ENCODE measurements around the gene SPAG17. TPM values are rescaled to one million over a fixed set of nuclear protein-coding genes. Genes with fewer than 3 reads are reported as not detected.
A peak's percentile ranks its signal among the peaks of the same experiment; 100 is the strongest.

The SPAG17 gene
- total RNA-seq (2014; rRNA removed; shearing (Covaris generic); ENCODE audit: low replicate concordance), result not detected in 2 replicates

- H3K36me3 ChIP-seq (ENCODE audit: insufficient read depth, low read length), result no peaks in the 10 kb centered on the region
- H4K20me1 ChIP-seq (ENCODE audit: insufficient read depth, low read depth, low read length), result no peaks in the 10 kb centered on the region
- no peaks in the 10 kb centered on the region for H3K79me2 ChIP-seq (ENCODE audit: low read length)
- no peaks in the 10 kb centered on the region for H3K27me3 ChIP-seq (ENCODE audit: low read length)
- H3K27ac ChIP-seq (ENCODE audit: low read length), result no peak within 1 kb of the TSS
- no peaks in the 10 kb centered on the region for H3K9me3 ChIP-seq (ENCODE audit: low read length)
- no peak within 1 kb of the TSS for H3K4me2 ChIP-seq (ENCODE audit: low read depth, low read length, poor library complexity, severe bottlenecking)
- no peaks in the 10 kb centered on the region for H3K4me1 ChIP-seq (ENCODE audit: low read length)
- H3K9me2 ChIP-seq (replicated peaks; ENCODE audit: insufficient read depth, low read length), result no peaks in the 10 kb centered on the region
- H2AFZ ChIP-seq (ENCODE audit: low read length), result no peak within 1 kb of the TSS
- DNase-seq, result no peak
- no peak within 1 kb of the TSS for H3K9ac ChIP-seq (ENCODE audit: low read length)
- no peak within 1 kb of the TSS for H3K4me3 ChIP-seq (ENCODE audit: low read length)
These were observed at the start of gene SPAG17 for GRCh38 chr1:118185084-118185832. Gene SPAG17 (minus strand): TSS chr1:118185228. CDS start chr1:118185157, 71 bp downstream.

DNA sequence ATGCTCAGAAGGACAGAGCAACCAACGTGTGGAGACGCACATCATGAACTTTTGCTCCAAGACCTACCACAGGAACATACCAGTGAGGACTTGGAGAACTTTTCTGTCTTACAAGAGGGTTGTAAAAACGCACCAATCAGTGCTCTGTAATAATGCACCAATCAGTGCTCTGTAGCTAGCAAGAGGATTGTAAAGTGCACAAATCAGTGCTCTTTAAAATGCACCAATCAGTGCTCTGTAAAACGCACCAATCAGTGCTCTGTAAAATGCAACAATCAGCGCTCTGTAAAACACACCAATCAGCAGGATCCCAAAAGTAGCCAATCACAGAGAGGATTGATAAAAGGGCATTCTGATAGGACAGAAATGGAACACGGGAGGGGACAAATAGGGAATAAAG is 40.4 kb upstream of the SPAG17 start:
- H3K4me3 ChIP-seq (ENCODE audit: low read length), result no peak overlapping the region
- H3K36me3 ChIP-seq (ENCODE audit: insufficient read depth, low read length), result no peaks in the 10 kb centered on the region
- H3K9me2 ChIP-seq (replicated peaks; ENCODE audit: insufficient read depth, low read length), result no peaks in the 10 kb centered on the region
- H3K79me2 ChIP-seq (ENCODE audit: low read length), result no peaks in the 10 kb centered on the region
- no peak overlapping the region for H2AFZ ChIP-seq (ENCODE audit: low read length)
- H3K4me1 ChIP-seq (ENCODE audit: low read length), result no peaks in the 10 kb centered on the region
- no peak overlapping the region for H3K27ac ChIP-seq (ENCODE audit: low read length)
- no peaks in the 10 kb centered on the region for H4K20me1 ChIP-seq (ENCODE audit: insufficient read depth, low read depth, low read length)
- H3K4me2 ChIP-seq (ENCODE audit: low read depth, low read length, poor library complexity, severe bottlenecking), result no peak overlapping the region
- no peak for DNase-seq
- no peaks in the 10 kb centered on the region for H3K9me3 ChIP-seq (ENCODE audit: low read length)
- H3K9ac ChIP-seq (ENCODE audit: low read length), result no peak overlapping the region
- no peaks in the 10 kb centered on the region for H3K27me3 ChIP-seq (ENCODE audit: low read length)

DNA sequence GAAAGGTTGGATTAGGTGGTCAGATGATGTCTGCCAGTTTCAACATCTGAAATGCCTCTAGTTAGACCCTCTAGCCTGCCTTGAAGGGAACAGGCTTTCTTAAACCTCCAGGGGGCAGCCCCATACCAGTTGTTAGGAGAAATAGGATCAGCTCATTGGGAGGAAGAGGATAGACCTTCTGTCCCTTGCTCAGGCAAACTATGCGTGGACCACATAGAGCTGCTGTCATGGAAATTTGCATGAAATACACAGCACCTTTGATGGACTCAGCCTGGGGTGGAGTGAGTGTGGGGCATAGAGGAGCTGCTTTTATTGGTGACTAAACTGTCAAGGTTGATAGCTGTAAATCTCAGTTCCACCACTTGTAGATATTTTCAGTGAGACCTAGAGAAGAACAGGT is 38.4 kb upstream of the SPAG17 start:
- Histone ChIP-seq H3K9me2 (replicated peaks; ENCODE audit: insufficient read depth, low read length) (no peaks in the 10 kb centered on the region), H3K36me3 (ENCODE audit: insufficient read depth, low read length) (no peaks in the 10 kb centered on the region), H3K27me3 (ENCODE audit: low read length) (no peaks in the 10 kb centered on the region), H3K4me3 (ENCODE audit: low read length) (no peak overlapping the region), H3K9ac (ENCODE audit: low read length) (no peak overlapping the region), H3K4me2 (ENCODE audit: low read depth, low read length, poor library complexity, severe bottlenecking) (no peak overlapping the region), H3K4me1 (ENCODE audit: low read length) (no peaks in the 10 kb centered on the region), H2AFZ (ENCODE audit: low read length) (no peak overlapping the region), H3K9me3 (ENCODE audit: low read length) (no peaks in the 10 kb centered on the region), H4K20me1 (ENCODE audit: insufficient read depth, low read depth, low read length) (no peaks in the 10 kb centered on the region), H3K79me2 (ENCODE audit: low read length) (no peaks in the 10 kb centered on the region), H3K27ac (ENCODE audit: low read length) (no peak overlapping the region)
- peak; percentile 73 for DNase-seq

GRCh38 chr1:118219438-118219837 is 34.4 kb upstream of the SPAG17 start:
- Histone ChIP-seq H3K79me2 (ENCODE audit: low read length) (no peaks in the 10 kb centered on the region), H3K9me3 (ENCODE audit: low read length) (no peaks in the 10 kb centered on the region), H3K4me2 (ENCODE audit: low read depth, low read length, poor library complexity, severe bottlenecking) (no peak overlapping the region), H3K4me3 (ENCODE audit: low read length) (no peak overlapping the region), H3K36me3 (ENCODE audit: insufficient read depth, low read length) (no peaks in the 10 kb centered on the region), H3K9ac (ENCODE audit: low read length) (no peak overlapping the region), H4K20me1 (ENCODE audit: insufficient read depth, low read depth, low read length) (no peaks in the 10 kb centered on the region), H3K27ac (ENCODE audit: low read length) (no peak overlapping the region), H3K9me2 (replicated peaks; ENCODE audit: insufficient read depth, low read length) (no peaks in the 10 kb centered on the region), H2AFZ (ENCODE audit: low read length) (no peak overlapping the region), H3K4me1 (ENCODE audit: low read length) (no peaks in the 10 kb centered on the region), H3K27me3 (ENCODE audit: low read length) (no peaks in the 10 kb centered on the region)
- no peak for DNase-seq

DNA sequence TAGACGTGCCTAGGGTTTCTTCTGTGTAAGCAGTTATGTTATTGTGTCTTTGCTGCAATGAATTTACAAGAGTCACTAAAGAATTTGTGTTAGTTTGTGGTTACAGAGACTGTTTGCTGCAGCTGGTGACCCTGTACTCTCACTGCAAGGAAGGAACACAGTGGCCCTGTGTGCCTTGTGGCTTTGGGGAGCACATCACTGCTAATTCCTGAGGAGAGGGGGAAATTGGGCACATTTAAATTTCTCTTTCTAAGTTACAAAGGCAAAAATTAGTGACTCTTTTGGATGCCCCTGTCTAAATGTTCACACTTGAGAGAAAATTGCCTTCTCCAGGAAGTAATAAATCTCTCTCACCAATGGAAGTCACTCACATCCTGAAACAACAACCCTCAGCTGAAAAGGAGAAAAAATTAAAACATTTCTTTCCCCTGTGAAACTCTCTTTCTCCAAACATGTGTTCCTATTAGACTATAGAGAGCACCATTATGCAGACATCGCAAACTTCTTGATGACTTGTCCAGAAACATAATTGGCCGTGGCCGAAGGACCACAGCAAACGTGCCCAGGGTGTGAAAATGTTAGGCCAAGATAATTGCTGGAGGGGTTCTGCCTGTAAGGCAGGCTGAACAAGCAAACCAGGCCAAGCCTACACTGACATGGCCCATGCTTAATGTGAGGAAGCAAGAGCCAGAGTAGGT is 32.3 kb upstream of the SPAG17 start:
- Histone ChIP-seq H3K27ac (ENCODE audit: low read length) (no peak overlapping the region), H3K9ac (ENCODE audit: low read length) (no peak overlapping the region), H4K20me1 (ENCODE audit: insufficient read depth, low read depth, low read length) (no peaks in the 10 kb centered on the region), H3K79me2 (ENCODE audit: low read length) (no peaks in the 10 kb centered on the region), H2AFZ (ENCODE audit: low read length) (no peak overlapping the region), H3K36me3 (ENCODE audit: insufficient read depth, low read length) (no peaks in the 10 kb centered on the region), H3K27me3 (ENCODE audit: low read length) (no peaks in the 10 kb centered on the region), H3K9me2 (replicated peaks; ENCODE audit: insufficient read depth, low read length) (no peaks in the 10 kb centered on the region), H3K4me1 (ENCODE audit: low read length) (no peaks in the 10 kb centered on the region), H3K4me2 (ENCODE audit: low read depth, low read length, poor library complexity, severe bottlenecking) (no peak overlapping the region), H3K4me3 (ENCODE audit: low read length) (no peak overlapping the region), H3K9me3 (ENCODE audit: low read length) (no peaks in the 10 kb centered on the region)
- DNase-seq, result no peak

DNA sequence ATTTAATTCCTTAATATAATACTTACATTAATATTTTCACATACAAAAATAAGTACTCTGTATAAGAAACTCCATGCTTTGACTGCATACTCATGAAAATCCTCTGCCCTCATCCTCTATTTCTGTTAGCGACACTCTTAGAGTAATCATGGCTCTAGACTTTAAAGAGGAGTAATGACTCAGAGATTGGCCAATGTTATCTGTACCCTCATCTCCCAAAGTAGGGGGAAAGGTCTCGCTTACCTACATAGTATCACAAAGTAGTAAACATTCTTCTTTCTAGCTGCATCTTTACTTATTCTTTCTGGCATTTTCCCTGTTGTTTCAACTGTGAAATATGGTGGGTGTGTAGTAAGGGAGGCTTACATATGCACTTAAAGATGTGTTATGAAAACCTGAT is 29.8 kb upstream of the SPAG17 start:
- no peaks in the 10 kb centered on the region for H3K27me3 ChIP-seq (ENCODE audit: low read length)
- no peak overlapping the region for H3K4me3 ChIP-seq (ENCODE audit: low read length)
- H3K79me2 ChIP-seq (ENCODE audit: low read length), result no peaks in the 10 kb centered on the region
- H3K9me2 ChIP-seq (replicated peaks; ENCODE audit: insufficient read depth, low read length), result no peaks in the 10 kb centered on the region
- no peak overlapping the region for H3K9ac ChIP-seq (ENCODE audit: low read length)
- no peak overlapping the region for H3K27ac ChIP-seq (ENCODE audit: low read length)
- no peaks in the 10 kb centered on the region for H3K4me1 ChIP-seq (ENCODE audit: low read length)
- H3K36me3 ChIP-seq (ENCODE audit: insufficient read depth, low read length), result no peaks in the 10 kb centered on the region
- no peak overlapping the region for H3K4me2 ChIP-seq (ENCODE audit: low read depth, low read length, poor library complexity, severe bottlenecking)
- DNase-seq, result no peak
- H4K20me1 ChIP-seq (ENCODE audit: insufficient read depth, low read depth, low read length), result no peaks in the 10 kb centered on the region
- H3K9me3 ChIP-seq (ENCODE audit: low read length), result no peaks in the 10 kb centered on the region
- no peak overlapping the region for H2AFZ ChIP-seq (ENCODE audit: low read length)

DNA sequence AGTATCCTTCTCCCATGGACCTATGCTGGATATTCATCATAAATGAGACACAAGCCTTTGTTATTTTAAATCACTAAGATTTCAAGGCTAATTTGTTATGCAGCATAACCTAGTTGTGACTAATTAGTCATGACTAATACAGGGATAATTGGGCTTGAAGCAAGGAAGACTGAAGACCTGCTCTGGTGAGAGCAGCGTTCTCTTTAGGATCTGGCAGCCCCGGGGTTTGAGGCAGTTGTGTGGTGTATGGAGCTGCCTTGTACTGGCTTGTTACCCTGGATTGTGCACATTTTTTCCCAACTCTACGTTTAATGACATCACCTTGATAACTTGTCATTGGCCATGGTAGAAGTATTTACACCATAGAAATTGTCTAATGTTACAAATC is 25.7 kb upstream of the SPAG17 start:
- Histone ChIP-seq H4K20me1 (ENCODE audit: insufficient read depth, low read depth, low read length) (no peaks in the 10 kb centered on the region), H3K27me3 (ENCODE audit: low read length) (no peaks in the 10 kb centered on the region), H3K27ac (ENCODE audit: low read length) (no peak overlapping the region)

DNA sequence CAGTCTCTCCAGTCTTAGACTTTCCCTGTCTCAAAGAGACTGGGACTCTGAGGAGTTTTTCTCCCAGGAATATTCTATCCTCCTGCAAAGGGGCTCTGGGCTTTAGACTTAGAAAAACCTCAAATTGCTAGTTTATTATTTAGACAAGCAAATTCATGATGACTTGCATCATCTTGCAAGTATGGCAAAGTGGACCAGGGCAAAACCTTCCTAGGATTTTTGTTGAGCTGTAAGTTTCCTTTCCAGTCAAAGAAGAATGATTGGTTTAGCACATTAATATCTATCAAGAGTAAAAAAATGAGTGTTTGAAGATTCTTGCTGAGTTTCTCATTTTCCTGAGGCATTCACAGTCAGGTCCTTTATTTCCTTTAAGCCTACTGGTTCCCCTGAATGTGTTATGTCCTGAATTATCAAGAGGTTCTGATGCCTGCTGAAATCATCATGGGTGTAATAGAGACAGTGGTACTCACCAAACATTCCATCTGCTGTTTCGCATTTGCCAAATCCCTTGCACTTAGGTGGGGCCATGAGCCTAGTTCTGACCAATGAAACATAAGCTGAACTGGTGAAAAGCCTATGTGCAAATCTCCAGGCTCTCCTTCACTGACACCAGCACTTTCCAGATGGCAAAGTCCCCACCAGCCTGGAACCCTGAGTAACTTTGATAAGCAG is 25.2 kb upstream of the SPAG17 start:
- Histone ChIP-seq H3K9me2 (replicated peaks; ENCODE audit: insufficient read depth, low read length) (no peaks in the 10 kb centered on the region), H3K4me3 (ENCODE audit: low read length) (no peak overlapping the region), H3K79me2 (ENCODE audit: low read length) (no peaks in the 10 kb centered on the region), H3K9me3 (ENCODE audit: low read length) (no peaks in the 10 kb centered on the region), H2AFZ (ENCODE audit: low read length) (no peak overlapping the region), H3K9ac (ENCODE audit: low read length) (no peak overlapping the region), H3K27me3 (ENCODE audit: low read length) (no peaks in the 10 kb centered on the region), H4K20me1 (ENCODE audit: insufficient read depth, low read depth, low read length) (no peaks in the 10 kb centered on the region), H3K4me2 (ENCODE audit: low read depth, low read length, poor library complexity, severe bottlenecking) (no peak overlapping the region), H3K36me3 (ENCODE audit: insufficient read depth, low read length) (no peaks in the 10 kb centered on the region), H3K4me1 (ENCODE audit: low read length) (no peaks in the 10 kb centered on the region), H3K27ac (ENCODE audit: low read length) (no peak overlapping the region)
- DNase-seq, result no peak

More for the DNA sequence above, 25.7 kb upstream of the SPAG17 start:
- no peaks in the 10 kb centered on the region for H3K36me3 ChIP-seq (ENCODE audit: insufficient read depth, low read length)
- H3K4me2 ChIP-seq (ENCODE audit: low read depth, low read length, poor library complexity, severe bottlenecking), result no peak overlapping the region
- H3K4me3 ChIP-seq (ENCODE audit: low read length), result no peak overlapping the region
- H3K79me2 ChIP-seq (ENCODE audit: low read length), result no peaks in the 10 kb centered on the region
- H2AFZ ChIP-seq (ENCODE audit: low read length), result no peak overlapping the region
- H3K9me2 ChIP-seq (replicated peaks; ENCODE audit: insufficient read depth, low read length), result no peaks in the 10 kb centered on the region
- no peaks in the 10 kb centered on the region for H3K9me3 ChIP-seq (ENCODE audit: low read length)
- H3K4me1 ChIP-seq (ENCODE audit: low read length), result no peaks in the 10 kb centered on the region
- H3K9ac ChIP-seq (ENCODE audit: low read length), result no peak overlapping the region
- DNase-seq, result no peak

Measured in Karpas-422 (cell line).